Cardiac fibroblast (primary cell): ENCODE measurements around the gene ASF1B.

Source experiments
- DNase-seq, 2 donors: peaks; one replicate each; pipeline versions ENCODE4 v3.0.0 to v3.0.0-alpha.2; 2010; ENCODE audit warnings: low read depth in 2 of 2
- H3K4me3 ChIP-seq, 2 donors: replicated peaks in 1 of 2; 1 replicate in 1 of 2; 2 replicates in 1 of 2; pipeline ENCODE4 v1.5.1; 2011; ENCODE audit warnings: low read depth in 2 of 2, low read length in 2 of 2, mild to moderate bottlenecking in 2 of 2, moderate library complexity in 1 of 2
- CTCF ChIP-seq: IDR thresholded peaks from one replicate; pipeline ENCODE4 v1.5.1; 2011; ENCODE audit warnings: low read depth, mild to moderate bottlenecking, low read length, inconsistent platforms

ASF1B gene

GRCh38 chr19:14160017-14160703 is 23.8 kb upstream of the ASF1B start:
- TF ChIP-seq CTCF, result no peak
- H3K4me3 ChIP-seq, result no peak overlapping the region
- no peak for DNase-seq

GRCh38 chr19:14159059-14159458 is 22.7 kb upstream of the ASF1B start:
- H3K4me3 ChIP-seq, result no peak overlapping the region
- no peak for TF ChIP-seq CTCF
- DNase-seq, result no peak

GRCh38 chr19:14158276-14159023 is 22.1 kb upstream of the ASF1B start:
- no peak for TF ChIP-seq CTCF
- no peak overlapping the region for H3K4me3 ChIP-seq

GRCh38 chr19:14156971-14157717 is 20.8 kb upstream of the ASF1B start:
- no peak overlapping the region for H3K4me3 ChIP-seq

More at GRCh38 chr19:14158276-14159023, 22.1 kb upstream of the ASF1B start:
- no peak for DNase-seq

GRCh38 chr19:14156122-14156521 is 19.7 kb upstream of the ASF1B start:
- no peak for DNase-seq
- no peak for TF ChIP-seq CTCF
- no peak overlapping the region for H3K4me3 ChIP-seq

More at GRCh38 chr19:14156971-14157717, 20.8 kb upstream of the ASF1B start:
- TF ChIP-seq CTCF, result no peak
- DNase-seq, result no peak

- H3K4me3 ChIP-seq, result no peak overlapping the region
These were observed 19.0 kb upstream of the ASF1B start for GRCh38 chr19:14155371-14155770.

More at GRCh38 chr19:14155371-14155770, 19.0 kb upstream of the ASF1B start:
- no peak for TF ChIP-seq CTCF
- DNase-seq, result no peak
